OCI-LY7 (cell line): ENCODE results near the gene PIWIL1.

ENCODE experiments used
- EZH2phosphoT487 ChIP-seq: fragments of 200-600 bp; sonication (generic); IDR thresholded peaks from 2 replicates; pipeline ENCODE4 v1.6.1; 2018; ENCODE audit warnings: low read depth, borderline replicate concordance, mild to moderate bottlenecking, mixed run types, antibody characterized with exemption, low read length, moderate library complexity, mixed read lengths
- TF ChIP-seq, protein P1 (sequence below): fragments of 200-600 bp; sonication (generic); conservative IDR thresholded peaks from 2 replicates; pipeline ENCODE4 v1.5.1; 2014; ENCODE audit warnings: mild to moderate bottlenecking, antibody characterized with exemption, low read length, moderate library complexity, mixed read lengths

DNA sequence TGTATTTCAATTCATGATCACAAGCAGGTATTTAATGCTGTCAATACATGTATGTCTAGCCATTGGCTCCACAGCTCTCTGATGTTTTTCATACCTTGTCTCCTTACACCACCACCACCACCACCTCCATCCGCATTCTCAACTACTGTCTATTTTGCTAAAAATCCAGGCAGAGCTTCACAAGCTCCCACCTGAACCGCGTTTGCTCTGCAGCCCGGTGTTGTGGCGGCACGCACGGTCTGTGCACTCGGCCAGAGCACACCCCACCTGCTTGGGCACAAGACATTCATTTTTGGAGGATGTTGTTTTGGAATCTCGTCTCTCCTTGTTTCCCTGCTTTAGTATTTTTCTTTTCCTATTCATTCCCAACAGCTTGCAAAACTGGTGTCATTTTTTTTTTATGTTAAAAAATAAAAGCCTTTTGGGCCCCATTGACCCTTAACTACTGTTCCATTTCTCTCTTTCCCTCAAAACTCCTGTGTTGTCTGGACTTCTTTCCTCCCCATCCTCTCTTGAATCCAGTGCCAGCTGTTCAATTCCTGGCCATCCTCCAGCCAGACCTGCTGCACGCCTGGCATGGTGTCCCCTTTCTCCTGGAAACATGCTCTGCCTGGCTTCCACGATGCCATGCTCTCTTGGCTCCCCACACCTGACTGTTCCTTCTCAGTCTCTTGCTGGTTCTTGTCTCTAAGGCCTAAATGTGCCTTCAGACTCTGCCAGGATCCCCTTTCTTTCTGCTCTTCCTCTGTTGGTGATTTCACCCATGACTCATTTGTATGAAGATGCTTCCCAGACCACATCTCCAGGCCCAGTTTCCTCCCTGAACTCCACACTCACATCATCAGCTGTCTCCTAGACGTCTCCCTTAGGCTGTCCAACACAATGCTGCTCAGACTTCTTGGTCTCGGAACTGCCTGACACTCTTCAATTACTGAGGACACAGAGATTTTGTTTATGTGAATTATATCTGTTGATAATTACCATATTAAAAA lies 37.9 kb downstream of the PIWIL1 start:
- TF ChIP-seq, protein P1, sequence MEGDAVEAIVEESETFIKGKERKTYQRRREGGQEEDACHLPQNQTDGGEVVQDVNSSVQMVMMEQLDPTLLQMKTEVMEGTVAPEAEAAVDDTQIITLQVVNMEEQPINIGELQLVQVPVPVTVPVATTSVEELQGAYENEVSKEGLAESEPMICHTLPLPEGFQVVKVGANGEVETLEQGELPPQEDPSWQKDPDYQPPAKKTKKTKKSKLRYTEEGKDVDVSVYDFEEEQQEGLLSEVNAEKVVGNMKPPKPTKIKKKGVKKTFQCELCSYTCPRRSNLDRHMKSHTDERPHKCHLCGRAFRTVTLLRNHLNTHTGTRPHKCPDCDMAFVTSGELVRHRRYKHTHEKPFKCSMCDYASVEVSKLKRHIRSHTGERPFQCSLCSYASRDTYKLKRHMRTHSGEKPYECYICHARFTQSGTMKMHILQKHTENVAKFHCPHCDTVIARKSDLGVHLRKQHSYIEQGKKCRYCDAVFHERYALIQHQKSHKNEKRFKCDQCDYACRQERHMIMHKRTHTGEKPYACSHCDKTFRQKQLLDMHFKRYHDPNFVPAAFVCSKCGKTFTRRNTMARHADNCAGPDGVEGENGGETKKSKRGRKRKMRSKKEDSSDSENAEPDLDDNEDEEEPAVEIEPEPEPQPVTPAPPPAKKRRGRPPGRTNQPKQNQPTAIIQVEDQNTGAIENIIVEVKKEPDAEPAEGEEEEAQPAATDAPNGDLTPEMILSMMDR: no peak
- TF ChIP-seq EZH2phosphoT487: no peak
